HG03159 (cell line): ENCODE results near the gene CAMK1D.
A peak's percentile ranks its signal among the peaks of the same experiment; 100 is the strongest.

Source experiments
- ATAC-seq: cut with Tn5 transposase; IDR thresholded peaks from one replicate; pipeline ENCODE4 v1.9.1; 2021; ENCODE audit warnings: mild to moderate bottlenecking, moderate library complexity; ENCODE audit not compliant: unreplicated experiment

Gene CAMK1D

GRCh38 chr10:12588091-12588860 is 238.9 kb downstream of the CAMK1D start:
- ATAC-seq = no peak

- ATAC-seq = no peak
Measured at GRCh38 chr10:12589291-12589690, 239.9 kb downstream of the CAMK1D start.

- no peak for ATAC-seq
Measured at GRCh38 chr10:12589791-12590190, 240.4 kb downstream of the CAMK1D start.

GRCh38 chr10:12590675-12591659 is 241.6 kb downstream of the CAMK1D start:
- ATAC-seq = no peak

- ATAC-seq = no peak
Measured at GRCh38 chr10:12592967-12593366, 243.6 kb downstream of the CAMK1D start.

- no peak for ATAC-seq
Measured at GRCh38 chr10:12594448-12594944, 245.1 kb downstream of the CAMK1D start.

GRCh38 chr10:12595936-12596576 is 246.7 kb downstream of the CAMK1D start:
- no peak for ATAC-seq

GRCh38 chr10:12597176-12597575 is 247.8 kb downstream of the CAMK1D start:
- no peak for ATAC-seq

- ATAC-seq = no peak
Measured at GRCh38 chr10:12597788-12598765, 248.7 kb downstream of the CAMK1D start.

- ATAC-seq = no peak
Measured at GRCh38 chr10:12600652-12601051, 251.3 kb downstream of the CAMK1D start.

- no peak for ATAC-seq
Measured at GRCh38 chr10:12602521-12602920, 253.2 kb downstream of the CAMK1D start.

GRCh38 chr10:12603766-12604470 is 254.6 kb downstream of the CAMK1D start:
- no peak for ATAC-seq

GRCh38 chr10:12605580-12606405 is 256.4 kb downstream of the CAMK1D start:
- ATAC-seq = peak; percentile 74

- no peak for ATAC-seq
Measured at GRCh38 chr10:12606461-12606860, 257.1 kb downstream of the CAMK1D start.

GRCh38 chr10:12608761-12609160 is 259.4 kb downstream of the CAMK1D start:
- no peak for ATAC-seq

GRCh38 chr10:12609435-12609834 is 260.1 kb downstream of the CAMK1D start:
- ATAC-seq = no peak

- ATAC-seq = no peak
Measured at GRCh38 chr10:12613136-12613535, 263.8 kb downstream of the CAMK1D start.

- ATAC-seq = no peak
Measured at GRCh38 chr10:12614177-12614995, 265.0 kb downstream of the CAMK1D start.
